Measurements from ENCODE around the gene SALL1. TPM values are rescaled to one million over a fixed set of nuclear protein-coding genes. Genes with fewer than 3 reads are reported as not detected.

SALL1 gene
- total and polyA plus RNA-seq, 7 experiments from 2014 or later: not detected

- Histone ChIP-seq H3K27ac (ENCODE audit: low read depth, low read length) (no peak overlapping the region), H3K4me1 (ENCODE audit: control insufficient read depth in 2 of 2, insufficient read depth in 2 of 2, low read length in 2 of 2) (no peaks in the 10 kb centered on the region), H3K9me3 (ENCODE audit: control insufficient read depth in 2 of 3, low read length in 3 of 3) (no peaks in the 10 kb centered on the region), H3K36me3 (ENCODE audit: control insufficient read depth in 2 of 3, insufficient read depth in 3 of 3, low read length in 3 of 3) (no peaks in the 10 kb centered on the region), H3K27me3 (ENCODE audit: control insufficient read depth in 2 of 2, insufficient read depth in 2 of 2, low read length in 2 of 2) (no peaks in the 10 kb centered on the region), H3K4me3 (ENCODE audit: low read length) (no peak overlapping the region)
- Mint-ChIP-seq H3K27me3 (peaks cover 6 to 27% (median 14%) of the 10 kb centered on the region in 5 donors), H3K4me3 (no peak overlapping the region), H3K36me3 (no peaks in the 10 kb centered on the region), H3K4me1 (no peaks in the 10 kb centered on the region), H3K27ac (no peak overlapping the region), H3K9me3 (peaks cover 0 to 8% (median 4%) of the 10 kb centered on the region in 11 donors)
- ChIA-PET POLR2A (no interaction called here), CTCF (no interaction called here)
- no peak for ATAC-seq
- DNase-seq: no peak
- intact Hi-C loops (cut with micrococcal nuclease): no loop called here
Observed at GRCh38 chr16:51093726-51094280, 57.3 kb downstream of the SALL1 start.
